BLaER1 (cell line): Measurements from ENCODE around the gene NUDT6.
"Not testable (repeated sequence)": the region's sequence is repeated elsewhere in the genome, so short reads cannot be mapped to it uniquely, and the experiment has no call there.

ENCODE experiments used
- H3K27ac ChIP-seq: shearing (Covaris generic); formaldehyde crosslinking; 2 replicates; pipeline ENCODE4 v1.8.1; 2022
- H3K27me3 ChIP-seq: shearing (Covaris generic); formaldehyde crosslinking; 2 replicates; pipeline ENCODE4 v1.8.1; 2022
- H3K36me3 ChIP-seq: shearing (Covaris generic); formaldehyde crosslinking; 2 replicates; pipeline ENCODE4 v1.8.1; 2022
- H3K4me1 ChIP-seq: shearing (Covaris generic); formaldehyde crosslinking; 2 replicates; pipeline ENCODE4 v1.8.1; 2022
- H3K4me2 ChIP-seq: shearing (Covaris generic); formaldehyde crosslinking; 2 replicates; pipeline ENCODE4 v1.8.1; 2022
- H3K4me3 ChIP-seq: shearing (Covaris generic); formaldehyde crosslinking; 2 replicates; pipeline ENCODE4 v1.8.1; 2022
- H3K9ac ChIP-seq: shearing (Covaris generic); formaldehyde crosslinking; 2 replicates; pipeline ENCODE4 v1.8.1; 2022
- H3K9me3 ChIP-seq: shearing (Covaris generic); formaldehyde crosslinking; 2 replicates; pipeline ENCODE4 v1.8.1; 2022
- H4K20me1 ChIP-seq: shearing (Covaris generic); formaldehyde crosslinking; 2 replicates; pipeline ENCODE4 v1.8.1; 2022
- Cebpa-rat ChIP-seq: shearing (Covaris generic); IDR thresholded peaks from 2 replicates; pipeline ENCODE4 v1.8.1; 2022

Gene NUDT6

DNA sequence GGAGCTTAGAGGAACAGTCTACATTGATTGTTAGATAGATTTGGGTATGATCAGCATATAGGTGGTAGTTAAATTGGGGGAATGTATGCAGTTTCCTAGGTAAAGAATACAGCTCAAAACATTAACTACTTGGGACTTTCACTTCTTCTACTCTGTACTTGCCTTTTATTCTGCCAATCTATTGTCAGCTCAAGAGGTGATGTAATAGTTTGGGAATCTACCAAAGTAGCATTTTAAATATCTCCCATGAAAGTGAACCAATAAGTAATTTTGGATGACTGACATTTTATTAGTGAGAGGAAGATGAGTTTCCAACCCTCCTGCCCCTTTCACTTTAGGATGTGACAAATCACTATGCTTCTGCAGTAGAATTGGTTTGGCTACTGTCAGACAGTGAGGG, 43.4 kb downstream of the NUDT6 start:
- Histone ChIP-seq H3K4me1 (no peaks in the 10 kb centered on the region), H3K36me3 (no peaks in the 10 kb centered on the region), H4K20me1 (no peaks in the 10 kb centered on the region), H3K9me3 (peaks cover 23% of the 10 kb centered on the region), H3K4me2 (no peak overlapping the region), H3K27ac (no peak overlapping the region), H3K9ac (no peak overlapping the region), H3K27me3 (no peaks in the 10 kb centered on the region), H3K4me3 (no peak overlapping the region)
- no peak for TF ChIP-seq Cebpa-rat

DNA sequence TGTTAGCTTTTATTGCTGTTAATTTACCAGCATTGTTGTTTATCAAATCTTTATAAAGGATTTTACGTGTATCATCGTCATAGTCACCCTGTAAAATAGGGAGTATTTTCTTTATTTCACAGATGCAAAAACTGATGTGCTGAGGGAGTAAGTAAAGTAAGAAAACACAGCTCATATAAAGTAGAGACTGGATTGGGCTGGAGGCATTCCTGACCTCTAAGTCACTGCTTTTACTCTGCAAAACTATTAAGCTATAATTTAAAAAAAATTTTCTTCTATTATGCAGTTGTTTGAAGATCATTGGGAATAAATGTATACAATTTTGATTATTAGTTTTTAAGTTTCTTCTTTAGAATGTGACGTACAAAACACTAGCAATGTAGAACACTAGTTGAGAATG, 45.9 kb downstream of the NUDT6 start:
- Histone ChIP-seq H3K27ac (no peak overlapping the region), H3K36me3 (no peaks in the 10 kb centered on the region), H3K9ac (no peak overlapping the region), H3K4me3 (no peak overlapping the region), H3K27me3 (no peaks in the 10 kb centered on the region), H3K4me1 (no peaks in the 10 kb centered on the region), H3K9me3 (peaks cover 18% of the 10 kb centered on the region), H3K4me2 (no peak overlapping the region), H4K20me1 (no peaks in the 10 kb centered on the region)
- TF ChIP-seq Cebpa-rat, result no peak

DNA sequence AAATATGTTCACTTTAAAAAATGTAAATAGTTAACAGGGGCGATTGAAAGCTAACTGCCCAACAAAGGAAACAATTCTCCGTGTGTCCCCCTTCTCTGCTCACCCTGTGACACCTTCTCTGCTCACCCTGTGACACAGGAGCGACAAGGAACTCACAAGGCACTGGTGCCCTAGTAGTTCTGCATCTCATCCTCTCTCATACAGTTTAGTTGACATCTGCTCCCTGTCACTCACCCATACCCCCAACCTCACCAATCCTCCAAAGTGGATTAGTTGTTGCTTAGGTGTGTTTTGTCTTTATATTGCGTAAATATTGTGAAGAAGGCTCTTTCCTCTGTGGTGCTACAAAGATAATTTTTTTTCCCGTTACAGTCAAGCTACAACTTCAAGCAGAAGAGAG, 46.4 kb downstream of the NUDT6 start:
- no peak for TF ChIP-seq Cebpa-rat
- no peaks in the 10 kb centered on the region for H3K27me3 ChIP-seq
- no peaks in the 10 kb centered on the region for H4K20me1 ChIP-seq
- H3K4me2 ChIP-seq, result no peak overlapping the region
- no peak overlapping the region for H3K27ac ChIP-seq
- no peak overlapping the region for H3K4me3 ChIP-seq
- H3K9me3 ChIP-seq, result peaks cover 13% of the 10 kb centered on the region
- H3K4me1 ChIP-seq, result no peaks in the 10 kb centered on the region
- no peak overlapping the region for H3K9ac ChIP-seq
- H3K36me3 ChIP-seq, result no peaks in the 10 kb centered on the region

DNA sequence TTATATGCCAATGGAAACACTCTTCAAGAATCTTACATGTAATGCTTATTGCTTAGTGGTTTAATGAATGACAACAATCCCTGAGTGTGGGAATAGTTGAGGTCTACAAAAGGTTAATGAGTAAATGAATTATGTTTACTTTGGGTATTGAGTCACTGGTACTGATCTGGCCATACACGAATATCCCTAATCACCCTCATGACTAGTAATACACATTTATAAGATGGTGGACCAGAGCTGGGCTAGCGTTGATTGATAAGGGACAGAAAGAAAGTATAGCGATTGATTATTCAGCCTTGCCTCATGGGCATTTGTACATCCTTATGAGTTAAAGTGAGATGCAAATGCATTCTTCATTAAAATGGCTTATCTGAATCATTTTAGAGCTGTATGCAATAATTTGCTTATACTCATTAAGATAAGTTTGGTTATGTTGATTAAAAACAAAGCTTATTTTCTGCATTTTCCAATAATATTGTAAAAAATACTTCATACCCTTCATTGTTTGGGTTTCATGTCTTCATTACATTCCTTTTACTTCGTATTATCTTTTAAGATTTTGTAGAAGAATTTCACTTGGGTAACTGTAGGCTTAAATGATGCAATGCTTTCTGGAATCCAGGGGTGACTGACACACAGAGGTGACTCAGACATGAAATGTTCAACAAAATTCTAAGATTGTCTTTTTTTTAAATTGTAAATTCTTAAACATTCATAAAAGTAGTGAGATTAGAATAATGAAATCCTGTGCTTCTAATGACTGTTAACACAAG, 48.4 kb downstream of the NUDT6 start:
- H3K9me3 ChIP-seq, result no peaks in the 10 kb centered on the region
- no peak for TF ChIP-seq Cebpa-rat
- no peaks in the 10 kb centered on the region for H3K36me3 ChIP-seq
- no peaks in the 10 kb centered on the region for H3K4me1 ChIP-seq
- H3K27ac ChIP-seq, result no peak overlapping the region
- H3K4me3 ChIP-seq, result no peak overlapping the region
- H3K9ac ChIP-seq, result no peak overlapping the region
- H3K4me2 ChIP-seq, result no peak overlapping the region
- no peaks in the 10 kb centered on the region for H4K20me1 ChIP-seq
- no peaks in the 10 kb centered on the region for H3K27me3 ChIP-seq

DNA sequence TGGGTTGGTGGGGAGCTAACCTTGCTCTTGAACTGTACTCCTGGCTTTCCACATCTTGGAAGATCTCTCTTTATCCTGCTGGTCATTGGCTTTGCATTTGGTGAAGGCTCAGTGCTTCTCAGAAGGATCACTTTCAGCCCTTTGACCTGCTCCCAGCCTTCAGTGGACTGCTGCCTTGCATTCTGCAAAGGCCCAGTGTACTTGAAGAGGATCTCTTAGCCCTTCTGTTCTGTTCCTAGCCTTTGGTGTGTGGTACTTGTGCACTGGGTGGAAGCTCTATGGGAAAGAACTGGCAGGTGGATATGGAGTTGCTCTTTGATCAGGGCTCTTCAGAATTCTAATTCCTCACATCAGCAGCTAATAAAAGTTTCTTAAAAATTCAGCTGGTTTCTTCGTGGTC, 49.3 kb downstream of the NUDT6 start:
- Histone ChIP-seq H3K9ac (no peak overlapping the region), H3K4me3 (no peak overlapping the region), H3K27ac (no peak overlapping the region), H4K20me1 (no peaks in the 10 kb centered on the region), H3K9me3 (no peaks in the 10 kb centered on the region), H3K4me1 (no peaks in the 10 kb centered on the region), H3K27me3 (no peaks in the 10 kb centered on the region), H3K36me3 (no peaks in the 10 kb centered on the region), H3K4me2 (no peak overlapping the region)
- TF ChIP-seq Cebpa-rat, result no peak

DNA sequence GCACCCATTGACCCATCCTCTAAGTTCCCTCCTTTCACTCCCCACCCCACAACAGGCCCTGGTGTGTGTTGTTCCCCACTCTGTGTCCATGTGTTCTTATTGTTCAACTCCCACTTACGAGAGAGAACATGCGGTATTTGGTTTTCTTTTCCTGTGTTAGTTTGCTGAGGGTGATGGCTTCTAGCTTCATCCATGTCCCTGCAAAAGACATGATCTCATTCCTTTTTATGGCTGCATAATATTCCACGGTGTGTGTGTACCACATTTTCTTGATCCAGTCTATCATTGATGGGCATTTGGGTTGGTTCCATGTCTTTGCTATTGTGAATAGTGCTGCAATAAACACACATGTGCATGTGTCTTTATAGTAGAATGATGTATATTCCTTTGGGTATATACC, 54.2 kb downstream of the NUDT6 start:
- not testable (repeated sequence) for H3K4me3 ChIP-seq, H3K27ac ChIP-seq, H3K36me3 ChIP-seq, H3K9me3 ChIP-seq, H3K9ac ChIP-seq, H3K4me2 ChIP-seq, H3K4me1 ChIP-seq, H4K20me1 ChIP-seq, H3K27me3 ChIP-seq

DNA sequence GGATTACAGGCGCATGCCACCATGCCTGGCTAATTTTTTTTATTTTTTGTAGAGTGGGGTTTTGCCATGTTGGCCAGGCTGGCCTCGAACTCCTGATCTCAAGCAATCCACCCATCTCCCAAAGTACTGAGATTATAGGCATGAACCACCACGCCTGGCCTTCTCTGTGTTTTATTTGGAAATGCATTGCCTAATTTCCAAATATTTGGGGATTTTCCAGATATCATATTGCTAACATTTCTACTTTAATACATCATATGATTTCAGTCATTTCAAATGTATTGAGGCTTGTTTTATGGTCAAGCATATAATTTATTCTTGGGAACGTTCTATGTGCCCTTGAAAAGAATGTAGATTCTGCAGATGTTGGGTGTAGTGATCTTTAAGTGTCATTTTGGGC, 57.0 kb downstream of the NUDT6 start:
- Histone ChIP-seq H3K27ac (no peak overlapping the region), H3K9me3 (no peaks in the 10 kb centered on the region), H3K27me3 (no peaks in the 10 kb centered on the region), H3K4me2 (no peak overlapping the region), H3K9ac (no peak overlapping the region), H4K20me1 (no peaks in the 10 kb centered on the region), H3K4me1 (no peaks in the 10 kb centered on the region), H3K4me3 (no peak overlapping the region), H3K36me3 (no peaks in the 10 kb centered on the region)
- TF ChIP-seq Cebpa-rat, result no peak

DNA sequence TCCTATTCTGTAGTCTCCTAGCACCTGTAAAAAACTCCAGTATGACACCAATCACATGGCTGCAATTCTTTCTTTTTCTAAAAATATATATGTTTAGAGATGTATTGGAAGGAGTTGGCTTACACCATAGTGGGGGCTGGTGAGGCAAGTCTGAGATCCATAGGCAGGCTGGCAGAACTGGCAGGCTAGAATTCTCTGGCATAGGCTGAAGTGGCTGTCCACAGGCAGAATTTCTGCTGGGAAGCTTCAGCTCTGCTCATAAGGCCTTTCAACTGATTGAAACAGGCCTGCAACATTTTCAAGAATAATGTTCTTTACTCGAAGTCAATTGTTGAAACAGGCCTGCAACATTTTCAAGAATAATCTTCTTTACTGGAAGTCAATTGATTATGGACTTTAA, 58.8 kb downstream of the NUDT6 start:
- H3K36me3 ChIP-seq, result no peaks in the 10 kb centered on the region
- no peaks in the 10 kb centered on the region for H3K4me1 ChIP-seq
- no peak overlapping the region for H3K27ac ChIP-seq
- H4K20me1 ChIP-seq, result no peaks in the 10 kb centered on the region
- no peak for TF ChIP-seq Cebpa-rat
- no peak overlapping the region for H3K4me2 ChIP-seq
- H3K27me3 ChIP-seq, result no peaks in the 10 kb centered on the region
- no peak overlapping the region for H3K9ac ChIP-seq
- H3K4me3 ChIP-seq, result no peak overlapping the region
- H3K9me3 ChIP-seq, result no peaks in the 10 kb centered on the region

DNA sequence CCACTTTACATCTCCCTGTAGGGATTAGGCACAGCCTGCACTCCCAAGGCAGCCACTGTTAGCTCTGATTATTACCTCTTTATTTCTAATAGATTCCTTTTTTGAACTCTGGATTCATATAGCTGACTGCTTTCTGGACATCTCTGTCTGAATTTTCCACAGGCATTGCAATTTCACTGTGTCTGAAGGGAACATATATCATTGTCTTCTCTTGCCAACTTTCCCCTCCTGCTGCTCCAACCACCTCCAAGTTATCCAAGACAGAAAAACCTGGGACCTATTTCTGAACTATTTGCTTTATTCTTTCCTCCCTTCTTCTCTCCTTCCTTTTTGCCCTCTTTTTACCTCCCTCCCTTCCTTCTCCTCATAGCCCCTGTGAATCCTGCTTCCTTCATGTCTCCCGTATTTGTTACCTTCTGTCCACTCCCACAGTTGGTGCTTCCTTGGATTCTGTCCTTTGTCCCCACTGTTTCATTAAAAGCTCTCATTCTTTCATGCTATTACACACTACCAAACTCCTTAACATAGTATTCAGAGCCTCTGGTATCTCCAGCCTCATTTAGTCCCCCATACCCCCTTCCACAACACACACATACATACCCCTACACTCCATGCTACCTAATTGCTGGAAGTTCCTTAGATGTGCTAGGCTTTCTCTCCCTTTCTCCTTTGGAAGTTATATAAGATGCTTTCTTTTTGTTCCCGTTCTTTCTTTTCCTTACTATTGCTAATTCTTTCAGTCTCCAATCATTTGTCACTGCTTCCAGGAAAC, 61.0 kb downstream of the NUDT6 start:
- TF ChIP-seq Cebpa-rat, result no peak
- Histone ChIP-seq H3K9me3 (no peaks in the 10 kb centered on the region), H4K20me1 (no peaks in the 10 kb centered on the region), H3K36me3 (no peaks in the 10 kb centered on the region), H3K9ac (no peak overlapping the region), H3K27ac (no peak overlapping the region), H3K4me3 (no peak overlapping the region), H3K4me1 (no peaks in the 10 kb centered on the region), H3K4me2 (no peak overlapping the region), H3K27me3 (no peaks in the 10 kb centered on the region)

DNA sequence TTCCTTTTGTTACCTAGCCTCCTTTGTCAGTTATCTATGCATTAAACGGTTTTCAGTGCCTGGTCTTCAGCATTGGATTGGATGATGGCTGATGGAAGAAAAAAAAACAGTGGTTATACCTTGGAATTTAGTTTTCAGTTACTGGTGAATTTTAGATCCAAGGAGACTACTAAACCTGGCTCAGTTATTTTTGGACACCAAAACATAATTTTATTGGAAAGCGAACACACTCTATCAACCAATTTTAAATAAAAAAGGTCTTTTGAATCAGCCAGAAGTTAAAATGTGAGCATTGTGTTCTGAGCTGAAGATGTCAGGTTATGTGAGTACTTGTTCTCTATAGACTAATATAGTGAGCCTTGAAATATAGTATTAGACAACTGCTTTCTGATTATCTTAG, 63.7 kb downstream of the NUDT6 start:
- Histone ChIP-seq H4K20me1 (no peaks in the 10 kb centered on the region), H3K9ac (no peak overlapping the region), H3K27ac (no peak overlapping the region), H3K36me3 (no peaks in the 10 kb centered on the region), H3K27me3 (no peaks in the 10 kb centered on the region), H3K4me2 (no peak overlapping the region), H3K4me3 (no peak overlapping the region), H3K4me1 (no peaks in the 10 kb centered on the region), H3K9me3 (no peaks in the 10 kb centered on the region)
- no peak for TF ChIP-seq Cebpa-rat
